ENCODE data around the gene SART1.

GRCh38 chr11:66020212-66020611 lies 58.7 kb downstream of the SART1 start:
- TF ChIP-seq CTCF (IDR thresholded peaks at IDR 0.05) (no peak), POLR2A (IDR thresholded peaks at IDR 0.05) (no peak), POLR2AphosphoS5 (IDR thresholded peaks at IDR 0.05) (no peak)

Measured in breast epithelium (tissue), 3 donors.